Measurements from ENCODE around the gene ACER3. TPM values are rescaled to one million over a fixed set of nuclear protein-coding genes. Genes with fewer than 3 reads are reported as not detected.

Gene ACER3
- total RNA-seq, 1 donor from 2014 or later: 27.6 TPM

GRCh38 chr11:76995081-76995576, 134.4 kb downstream of the ACER3 start:
- no peak for DNase-seq (ENCODE audit: low read depth)
- Histone ChIP-seq H3K27me3 (ENCODE audit: control insufficient read depth, insufficient read depth, low read length) (no peaks in the 10 kb centered on the region), H3K36me3 (ENCODE audit: control insufficient read depth, insufficient read depth, low read length) (no peaks in the 10 kb centered on the region), H3K4me3 (ENCODE audit: low read depth, low read length) (no peak overlapping the region)
- TF ChIP-seq, protein P1, sequence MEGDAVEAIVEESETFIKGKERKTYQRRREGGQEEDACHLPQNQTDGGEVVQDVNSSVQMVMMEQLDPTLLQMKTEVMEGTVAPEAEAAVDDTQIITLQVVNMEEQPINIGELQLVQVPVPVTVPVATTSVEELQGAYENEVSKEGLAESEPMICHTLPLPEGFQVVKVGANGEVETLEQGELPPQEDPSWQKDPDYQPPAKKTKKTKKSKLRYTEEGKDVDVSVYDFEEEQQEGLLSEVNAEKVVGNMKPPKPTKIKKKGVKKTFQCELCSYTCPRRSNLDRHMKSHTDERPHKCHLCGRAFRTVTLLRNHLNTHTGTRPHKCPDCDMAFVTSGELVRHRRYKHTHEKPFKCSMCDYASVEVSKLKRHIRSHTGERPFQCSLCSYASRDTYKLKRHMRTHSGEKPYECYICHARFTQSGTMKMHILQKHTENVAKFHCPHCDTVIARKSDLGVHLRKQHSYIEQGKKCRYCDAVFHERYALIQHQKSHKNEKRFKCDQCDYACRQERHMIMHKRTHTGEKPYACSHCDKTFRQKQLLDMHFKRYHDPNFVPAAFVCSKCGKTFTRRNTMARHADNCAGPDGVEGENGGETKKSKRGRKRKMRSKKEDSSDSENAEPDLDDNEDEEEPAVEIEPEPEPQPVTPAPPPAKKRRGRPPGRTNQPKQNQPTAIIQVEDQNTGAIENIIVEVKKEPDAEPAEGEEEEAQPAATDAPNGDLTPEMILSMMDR (IDR thresholded peaks at IDR 0.05; ENCODE audit: insufficient read depth, low read length, poor library complexity, severe bottlenecking): no peak

- H3K36me3 ChIP-seq (ENCODE audit: control insufficient read depth, insufficient read depth, low read length): no peaks in the 10 kb centered on the region
- TF ChIP-seq, protein P1 (IDR thresholded peaks at IDR 0.05; ENCODE audit: insufficient read depth, low read length, poor library complexity, severe bottlenecking): no peak
- DNase-seq (ENCODE audit: low read depth): no peak
- H3K27me3 ChIP-seq (ENCODE audit: control insufficient read depth, insufficient read depth, low read length): no peaks in the 10 kb centered on the region
- no peak overlapping the region for H3K4me3 ChIP-seq (ENCODE audit: low read depth, low read length)
Measured at GRCh38 chr11:76997512-76997911, 136.8 kb downstream of the ACER3 start.

GRCh38 chr11:76999597-76999996, 138.9 kb downstream of the ACER3 start:
- DNase-seq (ENCODE audit: low read depth): no peak

DNA sequence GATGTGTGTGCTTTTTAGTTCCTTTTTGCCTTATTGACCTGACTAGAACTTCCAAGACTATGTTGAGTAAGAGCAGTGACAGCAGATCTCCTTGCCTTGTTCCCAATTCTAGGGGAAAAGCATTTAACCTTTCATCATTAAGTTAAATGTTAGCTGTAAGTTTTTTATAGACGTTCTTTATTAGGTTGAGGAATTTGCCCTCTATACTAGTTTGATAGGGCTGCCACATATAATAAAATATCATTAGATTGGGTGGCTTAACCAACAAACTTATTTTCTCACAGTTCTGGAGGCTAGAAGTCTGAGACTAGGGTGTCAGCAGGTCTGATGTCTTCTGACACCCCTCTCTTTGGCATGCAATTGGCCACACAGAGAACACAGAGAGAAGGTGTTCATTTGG, 140.9 kb downstream of the ACER3 start:
- Histone ChIP-seq H3K27me3 (ENCODE audit: control insufficient read depth, insufficient read depth, low read length) (no peaks in the 10 kb centered on the region), H3K4me3 (ENCODE audit: low read depth, low read length) (no peak overlapping the region), H3K36me3 (ENCODE audit: control insufficient read depth, insufficient read depth, low read length) (no peaks in the 10 kb centered on the region)
- DNase-seq (ENCODE audit: low read depth): no peak
- TF ChIP-seq, protein P1 (IDR thresholded peaks at IDR 0.05; ENCODE audit: insufficient read depth, low read length, poor library complexity, severe bottlenecking): no peak

More at GRCh38 chr11:76999597-76999996, 138.9 kb downstream of the ACER3 start:
- Histone ChIP-seq H3K27me3 (ENCODE audit: control insufficient read depth, insufficient read depth, low read length) (no peaks in the 10 kb centered on the region), H3K4me3 (ENCODE audit: low read depth, low read length) (no peak overlapping the region), H3K36me3 (ENCODE audit: control insufficient read depth, insufficient read depth, low read length) (no peaks in the 10 kb centered on the region)
- TF ChIP-seq, protein P1 (IDR thresholded peaks at IDR 0.05; ENCODE audit: insufficient read depth, low read length, poor library complexity, severe bottlenecking): no peak

DNA sequence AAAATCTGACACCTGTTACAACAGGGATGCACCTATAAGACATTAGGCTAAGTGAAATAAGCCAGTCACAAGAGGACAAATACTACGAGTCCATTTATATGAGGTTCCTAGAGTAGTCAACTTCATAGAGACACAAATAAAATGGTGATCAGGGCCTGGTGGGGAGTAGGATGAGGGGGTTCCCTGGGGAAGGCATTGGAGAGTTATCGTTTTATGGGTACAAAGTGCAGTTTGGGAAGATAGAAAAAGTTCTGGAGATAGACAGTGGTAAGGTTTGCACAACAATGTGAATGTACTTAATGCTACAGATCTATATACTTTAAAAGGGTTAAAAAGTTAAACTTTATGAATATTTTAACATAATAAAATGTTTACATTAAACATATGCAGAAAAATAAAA, 142.1 kb downstream of the ACER3 start:
- DNase-seq (ENCODE audit: low read depth): no peak
- H3K4me3 ChIP-seq (ENCODE audit: low read depth, low read length): no peak overlapping the region
- no peaks in the 10 kb centered on the region for H3K36me3 ChIP-seq (ENCODE audit: control insufficient read depth, insufficient read depth, low read length)
- TF ChIP-seq, protein P1 (IDR thresholded peaks at IDR 0.05; ENCODE audit: insufficient read depth, low read length, poor library complexity, severe bottlenecking): no peak
- no peaks in the 10 kb centered on the region for H3K27me3 ChIP-seq (ENCODE audit: control insufficient read depth, insufficient read depth, low read length)

DNA sequence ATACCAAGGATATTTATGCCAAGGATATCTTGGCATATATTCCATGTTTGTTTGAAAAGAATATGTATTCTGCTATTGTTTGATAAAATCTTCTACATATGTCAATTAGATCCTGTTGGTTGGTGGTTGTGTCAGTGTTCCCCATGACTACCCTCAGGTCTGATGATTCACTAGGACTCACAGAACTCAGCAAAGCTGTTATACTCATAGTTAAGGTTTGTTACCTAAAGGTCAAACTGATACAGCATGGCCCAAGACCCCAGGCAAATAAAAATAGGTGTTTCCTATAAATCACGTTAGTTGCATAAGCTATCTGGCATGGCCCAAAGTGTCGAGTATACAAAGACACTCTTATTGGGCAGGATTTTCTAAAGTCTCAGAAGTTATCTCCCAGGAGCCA, 143.2 kb downstream of the ACER3 start:
- Histone ChIP-seq H3K27me3 (ENCODE audit: control insufficient read depth, insufficient read depth, low read length) (no peaks in the 10 kb centered on the region), H3K36me3 (ENCODE audit: control insufficient read depth, insufficient read depth, low read length) (no peaks in the 10 kb centered on the region), H3K4me3 (ENCODE audit: low read depth, low read length) (no peak overlapping the region)
- TF ChIP-seq, protein P1 (IDR thresholded peaks at IDR 0.05; ENCODE audit: insufficient read depth, low read length, poor library complexity, severe bottlenecking): no peak
- no peak for DNase-seq (ENCODE audit: low read depth)
